GM20000 (cell line): Measurements from ENCODE around the gene SDC1.
A peak's percentile ranks its signal among the peaks of the same experiment; 100 is the strongest.

ENCODE experiments used
- DNase-seq: peaks from one replicate; pipeline ENCODE4 v3.0.0; 2012; ENCODE audit warnings: low spot score
- CTCF ChIP-seq: IDR thresholded peaks from 2 replicates; pipeline ENCODE4 v1.5.1; 2012; ENCODE audit warnings: mild to moderate bottlenecking, control low read depth; ENCODE audit errors: extremely low read depth, missing control alignments

Gene SDC1

GRCh38 chr2:20211420-20211819 is 13.5 kb downstream of the SDC1 start:
- DNase-seq = no peak

GRCh38 chr2:20210462-20210861 is 14.5 kb downstream of the SDC1 start:
- DNase-seq = no peak
- no peak for TF ChIP-seq CTCF

More at GRCh38 chr2:20211420-20211819, 13.5 kb downstream of the SDC1 start:
- no peak for TF ChIP-seq CTCF

GRCh38 chr2:20209373-20210109 is 15.4 kb downstream of the SDC1 start:
- no peak for TF ChIP-seq CTCF
- no peak for DNase-seq

GRCh38 chr2:20208476-20208859 is 16.5 kb downstream of the SDC1 start:
- TF ChIP-seq CTCF = no peak
- no peak for DNase-seq

- DNase-seq = peak; percentile 62
- TF ChIP-seq CTCF = no peak
Observed at GRCh38 chr2:20207051-20207450, 17.9 kb downstream of the SDC1 start.

- no peak for DNase-seq
- TF ChIP-seq CTCF = no peak
Observed at GRCh38 chr2:20205915-20206524, 18.9 kb downstream of the SDC1 start.

- no peak for DNase-seq
- TF ChIP-seq CTCF = no peak
Observed at GRCh38 chr2:20205069-20205468, 19.9 kb downstream of the SDC1 start.
